Neural cell (in vitro differentiated cells): ENCODE results near the gene STX12. TPM values are rescaled to one million over a fixed set of nuclear protein-coding genes. Genes with fewer than 3 reads are reported as not detected.

Source experiments
- H2AFZ ChIP-seq: fragments of 200-600, 300-800 bp; sonication (generic), shearing (Covaris generic); 2 replicates; pipeline ENCODE4 v1.6.0; 2014; ENCODE audit warnings: low read depth, mild to moderate bottlenecking, antibody characterized with exemption, low read length, moderate library complexity
- H3F3A ChIP-seq: fragments of 200-600 bp; shearing (Covaris generic); 2 replicates; pipeline ENCODE4 v1.6.1; 2016; ENCODE audit warnings: mild to moderate bottlenecking, moderate library complexity, mixed read lengths, antibody characterized with exemption, low read length; ENCODE audit not compliant: insufficient read depth, poor library complexity, severe bottlenecking
- H3K27ac ChIP-seq: fragments of 200-600, 300-800 bp; sonication (generic), shearing (Covaris generic); 2 replicates; pipeline ENCODE4 v1.5.1; 2014; ENCODE audit warnings: mild to moderate bottlenecking, low read length, moderate library complexity
- H3K27me3 ChIP-seq: fragments of 300-800, 200-600 bp; sonication (generic), shearing (Covaris generic); 2 replicates; pipeline ENCODE4 v1.6.0; 2014; ENCODE audit warnings: mild to moderate bottlenecking, low read depth, low read length, moderate library complexity; ENCODE audit not compliant: insufficient read depth
- H3K36me3 ChIP-seq: fragments of 300-800, 200-600 bp; sonication (generic), shearing (Covaris generic); 2 replicates; pipeline ENCODE4 v1.5.1; 2014; ENCODE audit warnings: mild to moderate bottlenecking, antibody characterized with exemption, low read length, moderate library complexity; ENCODE audit not compliant: insufficient read depth
- H3K4me2 ChIP-seq: fragments of 300-800, 200-600 bp; sonication (generic), shearing (Covaris generic); 2 replicates; pipeline ENCODE4 v1.6.0; 2014; ENCODE audit warnings: mild to moderate bottlenecking, low read length
- H3K4me3 ChIP-seq: fragments of 300-800, 200-600 bp; sonication (generic), shearing (Covaris generic); 2 replicates; pipeline ENCODE4 v1.5.1; 2014; ENCODE audit warnings: mild to moderate bottlenecking, low read length, moderate library complexity
- H3K79me2 ChIP-seq: fragments of 200-600 bp; shearing (Covaris generic); replicated peaks from 2 replicates; pipeline ENCODE4 v1.6.0; 2014; ENCODE audit warnings: mild to moderate bottlenecking, low read length, moderate library complexity; ENCODE audit not compliant: insufficient read depth
- H3K9ac ChIP-seq: fragments of 300-800, 200-600 bp; sonication (generic), shearing (Covaris generic); 2 replicates; pipeline ENCODE4 v1.6.1; 2016; ENCODE audit warnings: mild to moderate bottlenecking, low read length, mixed read lengths
- H3K9me2 ChIP-seq: fragments of 200-600 bp; shearing (Covaris generic); 2 replicates; pipeline ENCODE4 v1.6.1; 2016; ENCODE audit warnings: mild to moderate bottlenecking, low read length, mixed read lengths; ENCODE audit not compliant: insufficient read depth
- H3K9me3 ChIP-seq: fragments of 200-600, 300-800 bp; sonication (generic), shearing (Covaris generic); 2 replicates; pipeline ENCODE4 v1.6.1; 2016; ENCODE audit warnings: mild to moderate bottlenecking, mixed run types, low read length, moderate library complexity, mixed read lengths
- H4K20me1 ChIP-seq: fragments of 200-600 bp; shearing (Covaris generic); 2 replicates; pipeline ENCODE4 v1.6.1; 2016; ENCODE audit warnings: mild to moderate bottlenecking, mixed run types; ENCODE audit not compliant: insufficient read depth
- CTCF ChIP-seq: fragments of 450-650 bp; IDR thresholded peaks from 2 replicates; pipeline ENCODE4 v1.5.1; 2014; ENCODE audit warnings: antibody characterized with exemption, mild to moderate bottlenecking, moderate library complexity; ENCODE audit not compliant: poor library complexity, severe bottlenecking
- EP300 ChIP-seq: fragments of 450-650 bp; conservative IDR thresholded peaks from 2 replicates; pipeline ENCODE4 v1.6.1; 2014; ENCODE audit warnings: antibody characterized with exemption, mild to moderate bottlenecking, moderate library complexity; ENCODE audit not compliant: poor library complexity, severe bottlenecking
- EZH2 ChIP-seq: fragments of 200-600, 300-800 bp; shearing (Covaris generic), sonication (generic); IDR thresholded peaks from 2 replicates; pipeline ENCODE4 v1.6.1; 2014; ENCODE audit warnings: antibody characterized with exemption, low read length, borderline replicate concordance, mild to moderate bottlenecking; ENCODE audit not compliant: insufficient read depth, poor library complexity, severe bottlenecking
- MXI1 ChIP-seq: fragments of 450-650 bp; conservative IDR thresholded peaks from 2 replicates; pipeline ENCODE4 v1.6.1; 2014; ENCODE audit warnings: antibody characterized with exemption, mild to moderate bottlenecking; ENCODE audit not compliant: poor library complexity, severe bottlenecking
- POLR2AphosphoS5 ChIP-seq: IDR thresholded peaks from 2 replicates; pipeline ENCODE4 v1.6.1; 2012
- RAD21 ChIP-seq: fragments of 450-650 bp; conservative IDR thresholded peaks from 2 replicates; pipeline ENCODE4 v1.6.1; 2014; ENCODE audit warnings: antibody characterized with exemption, mild to moderate bottlenecking, moderate library complexity
- REST ChIP-seq: IDR thresholded peaks from 2 replicates; pipeline ENCODE4 v1.6.1; 2012; ENCODE audit warnings: borderline replicate concordance
- SMC3 ChIP-seq: fragments of 450-650 bp; conservative IDR thresholded peaks from 2 replicates; pipeline ENCODE4 v1.6.1; 2014; ENCODE audit warnings: antibody characterized with exemption, mild to moderate bottlenecking, moderate library complexity; ENCODE audit not compliant: poor library complexity
- TAF1 ChIP-seq: IDR thresholded peaks from 2 replicates; pipeline ENCODE4 v1.6.1; 2012; ENCODE audit warnings: low read depth
- polyA plus RNA-seq: library from polyadenylated mRNA; depleted of rRNA; stranded (reverse); fragments of >200 nt; gene quantifications from 2 replicates; pipeline ENCODE4 v1.2.3, GENCODE V29; 2014

STX12 gene
- polyA plus RNA-seq, 1 donor from 2014 or later = 171 TPM

- Histone ChIP-seq H3K27ac (no peak overlapping the region), H3K36me3 (no peaks in the 10 kb centered on the region)
Observed at GRCh38 chr1:27755865-27756264, 17.2 kb upstream of the STX12 start.

GRCh38 chr1:27759236-27759635, 13.8 kb upstream of the STX12 start:
- H3K4me3 ChIP-seq = no peak overlapping the region
- no peaks in the 10 kb centered on the region for H3K9me3 ChIP-seq
- no peak overlapping the region for H3K9ac ChIP-seq
- H3F3A ChIP-seq = no peaks in the 10 kb centered on the region
- H3K79me2 ChIP-seq = no peaks in the 10 kb centered on the region
- H3K36me3 ChIP-seq = no peaks in the 10 kb centered on the region
- H4K20me1 ChIP-seq = no peaks in the 10 kb centered on the region
- H3K27me3 ChIP-seq = no peaks in the 10 kb centered on the region
- no peaks in the 10 kb centered on the region for H3K9me2 ChIP-seq
- no peak overlapping the region for H3K4me2 ChIP-seq
- no peak overlapping the region for H3K27ac ChIP-seq
- TF ChIP-seq EP300 (no peak), TAF1 (no peak), MXI1 (no peak), POLR2AphosphoS5 (no peak), REST (no peak), EZH2 (no peak), RAD21 (no peak), SMC3 (no peak), CTCF (no peak)
- H2AFZ ChIP-seq = no peak overlapping the region

More at GRCh38 chr1:27755865-27756264, 17.2 kb upstream of the STX12 start:
- Histone ChIP-seq H3K4me3 (no peak overlapping the region), H3K27me3 (no peaks in the 10 kb centered on the region), H4K20me1 (no peaks in the 10 kb centered on the region), H3K9me2 (no peaks in the 10 kb centered on the region), H3K4me2 (no peak overlapping the region), H3K79me2 (no peaks in the 10 kb centered on the region), H2AFZ (no peak overlapping the region), H3K9me3 (no peaks in the 10 kb centered on the region), H3K9ac (no peak overlapping the region), H3F3A (no peaks in the 10 kb centered on the region)
- TF ChIP-seq RAD21 = no peak
- no peak for TF ChIP-seq SMC3
- TF ChIP-seq MXI1 = no peak

GRCh38 chr1:27760426-27760825, 12.6 kb upstream of the STX12 start:
- Histone ChIP-seq H3K9me2 (no peaks in the 10 kb centered on the region), H3F3A (no peaks in the 10 kb centered on the region), H2AFZ (no peak overlapping the region), H4K20me1 (no peaks in the 10 kb centered on the region), H3K36me3 (no peaks in the 10 kb centered on the region), H3K27me3 (no peaks in the 10 kb centered on the region), H3K27ac (no peak overlapping the region), H3K4me3 (no peak overlapping the region), H3K9ac (no peak overlapping the region), H3K9me3 (no peaks in the 10 kb centered on the region), H3K4me2 (no peak overlapping the region), H3K79me2 (no peaks in the 10 kb centered on the region)
- TF ChIP-seq RAD21 = no peak
